OCI-LY1 (cell line): Measurements from ENCODE around the gene SSPN.

Experiments used
- H2AFZ ChIP-seq: fragments of 200-600 bp; sonication (generic), shearing (Covaris generic); 2 replicates; pipeline ENCODE4 v1.6.0; 2014; ENCODE audit warnings: antibody characterized with exemption, mild to moderate bottlenecking, low read length
- H3F3A ChIP-seq: fragments of 200-600 bp; sonication (generic), shearing (Covaris generic); 2 replicates; pipeline ENCODE4 v1.6.0; 2014; ENCODE audit warnings: mild to moderate bottlenecking, antibody characterized with exemption, low read length, moderate library complexity; ENCODE audit not compliant: insufficient read depth
- H3K27ac ChIP-seq: fragments of 200-600 bp; sonication (generic); 2 replicates; pipeline ENCODE4 v1.5.1; 2014; ENCODE audit warnings: low read length, mixed run types, mild to moderate bottlenecking, low read depth; ENCODE audit not compliant: poor library complexity, severe bottlenecking
- H3K27me3 ChIP-seq: fragments of 200-600 bp; sonication (generic); 2 replicates; pipeline ENCODE4 v1.6.0; 2014; ENCODE audit warnings: antibody characterized with exemption, mild to moderate bottlenecking, low read length, moderate library complexity; ENCODE audit not compliant: insufficient read depth
- H3K36me3 ChIP-seq: fragments of 200-600 bp; sonication (generic); 2 replicates; pipeline ENCODE4 v1.6.1; 2014; ENCODE audit warnings: mild to moderate bottlenecking, antibody characterized with exemption, low read length, moderate library complexity, mixed read lengths; ENCODE audit not compliant: insufficient read depth
- H3K4me1 ChIP-seq: fragments of 200-600 bp; sonication (generic); 2 replicates; pipeline ENCODE4 v1.5.1; 2014; ENCODE audit warnings: mild to moderate bottlenecking, low read length, moderate library complexity; ENCODE audit not compliant: insufficient read depth, severe bottlenecking
- H3K4me2 ChIP-seq: fragments of 200-600 bp; sonication (generic), shearing (Covaris generic); 2 replicates; pipeline ENCODE4 v1.6.1; 2014; ENCODE audit warnings: low read length
- H3K4me3 ChIP-seq: fragments of 200-600 bp; sonication (generic); 2 replicates; pipeline ENCODE4 v1.5.1; 2014; ENCODE audit warnings: low read length, low read depth, mild to moderate bottlenecking, mixed read lengths; ENCODE audit not compliant: poor library complexity, severe bottlenecking
- H3K79me2 ChIP-seq: fragments of 200-600 bp; shearing (Covaris generic); 2 replicates; pipeline ENCODE4 v1.6.1; 2016; ENCODE audit warnings: mixed run types, low read length, mixed read lengths; ENCODE audit not compliant: insufficient read depth
- H3K9ac ChIP-seq: fragments of 200-600 bp; sonication (generic), shearing (Covaris generic); 2 replicates; pipeline ENCODE4 v1.6.1; 2014; ENCODE audit warnings: mild to moderate bottlenecking, low read length, mixed read lengths
- H3K9me2 ChIP-seq: fragments of 200-600 bp; sonication (generic), shearing (Covaris generic); 2 replicates; pipeline ENCODE4 v1.6.1; 2014; ENCODE audit warnings: low read depth, mild to moderate bottlenecking, low read length, mixed read lengths
- H3K9me3 ChIP-seq: fragments of 200-600 bp; shearing (Covaris generic); 2 replicates; pipeline ENCODE4 v1.6.1; 2014; ENCODE audit warnings: low read length, mixed read lengths
- H4K20me1 ChIP-seq: fragments of 200-600 bp; sonication (generic), shearing (Covaris generic); 2 replicates; pipeline ENCODE4 v1.6.0; 2016; ENCODE audit warnings: mild to moderate bottlenecking, low read length; ENCODE audit not compliant: insufficient read depth
- CTCF ChIP-seq: fragments of 200-600 bp; sonication (generic), shearing (Covaris generic); IDR thresholded peaks from 2 replicates; pipeline ENCODE4 v1.5.1; 2017; ENCODE audit warnings: mild to moderate bottlenecking, antibody characterized with exemption, low read length, moderate library complexity, mixed read lengths
- EZH2 ChIP-seq: fragments of 200-600 bp; sonication (generic), shearing (Covaris generic); IDR thresholded peaks from 2 replicates; pipeline ENCODE4 v1.8.0; 2017; ENCODE audit warnings: borderline replicate concordance, mixed run types, mild to moderate bottlenecking, antibody characterized with exemption, low read length, moderate library complexity, mixed read lengths

SSPN gene

GRCh38 chr12:26226629-26227360 is 31.4 kb downstream of the SSPN start:
- Histone ChIP-seq H3K9me2 (no peaks in the 10 kb centered on the region), H3K79me2 (no peaks in the 10 kb centered on the region), H3F3A (no peaks in the 10 kb centered on the region), H3K4me3 (no peak overlapping the region), H3K4me2 (no peak overlapping the region), H4K20me1 (no peaks in the 10 kb centered on the region), H3K9me3 (no peaks in the 10 kb centered on the region), H3K9ac (no peak overlapping the region), H3K27me3 (no peaks in the 10 kb centered on the region), H3K36me3 (no peaks in the 10 kb centered on the region), H2AFZ (no peak overlapping the region), H3K4me1 (no peaks in the 10 kb centered on the region), H3K27ac (no peak overlapping the region)
- TF ChIP-seq CTCF (no peak), EZH2 (no peak)

DNA sequence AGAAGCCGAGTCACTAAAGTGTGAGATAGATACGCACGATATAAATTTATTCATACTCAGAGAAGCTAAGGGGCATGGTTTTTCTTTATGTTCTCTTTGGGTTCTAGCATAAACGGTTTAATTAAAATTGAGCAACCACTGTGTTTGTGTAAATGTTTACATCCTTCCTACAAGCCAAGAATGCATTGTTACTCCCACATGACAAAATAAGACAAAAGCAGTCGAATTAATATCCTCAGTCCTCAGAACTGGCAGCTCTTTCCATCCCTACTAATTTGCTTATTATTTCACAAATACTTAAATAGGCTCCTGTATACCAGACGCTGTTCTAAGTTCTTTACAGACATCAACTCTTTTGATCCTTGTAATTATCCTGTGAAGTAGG is 32.0 kb downstream of the SSPN start:
- H3K4me3 ChIP-seq, result no peak overlapping the region
- no peaks in the 10 kb centered on the region for H3K9me3 ChIP-seq
- TF ChIP-seq CTCF (no peak), EZH2 (no peak)
- no peaks in the 10 kb centered on the region for H4K20me1 ChIP-seq
- H3K9ac ChIP-seq, result no peak overlapping the region
- H3F3A ChIP-seq, result no peaks in the 10 kb centered on the region
- no peaks in the 10 kb centered on the region for H3K36me3 ChIP-seq
- H3K4me2 ChIP-seq, result no peak overlapping the region
- no peaks in the 10 kb centered on the region for H3K79me2 ChIP-seq
- no peaks in the 10 kb centered on the region for H3K27me3 ChIP-seq
- H3K4me1 ChIP-seq, result no peaks in the 10 kb centered on the region
- no peak overlapping the region for H2AFZ ChIP-seq
- H3K27ac ChIP-seq, result no peak overlapping the region
- H3K9me2 ChIP-seq, result no peaks in the 10 kb centered on the region

DNA sequence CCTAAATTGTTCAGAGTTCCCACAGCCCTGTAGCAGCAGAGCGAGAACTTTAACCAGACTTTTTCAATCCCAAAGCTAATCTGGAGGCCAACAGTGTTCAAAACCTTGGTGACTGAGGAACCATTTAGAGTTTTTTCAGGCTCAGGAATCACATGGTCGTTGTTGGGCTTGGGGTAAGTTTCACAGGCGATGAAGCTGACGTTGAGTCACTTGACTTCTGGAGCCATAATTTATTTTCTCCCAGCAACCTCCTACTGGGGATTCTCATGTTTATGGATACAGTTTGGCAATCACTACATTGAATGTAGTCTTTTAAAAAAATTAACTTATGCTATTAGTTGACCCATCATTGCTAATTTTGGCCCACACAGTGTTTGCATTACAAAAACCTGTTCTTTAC is 34.5 kb downstream of the SSPN start:
- H3K9ac ChIP-seq, result no peak overlapping the region

More for the DNA sequence above, 34.5 kb downstream of the SSPN start:
- no peaks in the 10 kb centered on the region for H3K36me3 ChIP-seq
- no peak overlapping the region for H3K27ac ChIP-seq
- H3K79me2 ChIP-seq, result no peaks in the 10 kb centered on the region
- H3K4me1 ChIP-seq, result no peaks in the 10 kb centered on the region
- TF ChIP-seq EZH2, result no peak
- no peak for TF ChIP-seq CTCF
- H3K4me2 ChIP-seq, result no peak overlapping the region
- H4K20me1 ChIP-seq, result no peaks in the 10 kb centered on the region
- H3K27me3 ChIP-seq, result no peaks in the 10 kb centered on the region
- H2AFZ ChIP-seq, result no peak overlapping the region
- no peak overlapping the region for H3K4me3 ChIP-seq
- H3K9me3 ChIP-seq, result no peaks in the 10 kb centered on the region
- H3K9me2 ChIP-seq, result no peaks in the 10 kb centered on the region
- H3F3A ChIP-seq, result no peaks in the 10 kb centered on the region
